Fibroblast of lung (primary cell): Measurements from ENCODE around the gene GOLPH3L.

Source experiments
- EZH2 ChIP-seq: IDR thresholded peaks from 2 replicates; pipeline ENCODE4 v1.5.1; 2012; ENCODE audit warnings: low read length, control low read depth, mild to moderate bottlenecking; ENCODE audit errors: missing control alignments
- TF ChIP-seq, protein P1 (sequence below), 2 donors: IDR thresholded peaks in 1 of 2; conservative IDR thresholded peaks in 1 of 2; 1 replicate in 1 of 2; 2 replicates in 1 of 2; pipeline ENCODE4 v1.5.1; 2011 to 2012; ENCODE audit warnings: low read length in 2 of 2, control low read depth in 1 of 2, inconsistent platforms in 1 of 2, low read depth in 1 of 2, mild to moderate bottlenecking in 1 of 2

DNA sequence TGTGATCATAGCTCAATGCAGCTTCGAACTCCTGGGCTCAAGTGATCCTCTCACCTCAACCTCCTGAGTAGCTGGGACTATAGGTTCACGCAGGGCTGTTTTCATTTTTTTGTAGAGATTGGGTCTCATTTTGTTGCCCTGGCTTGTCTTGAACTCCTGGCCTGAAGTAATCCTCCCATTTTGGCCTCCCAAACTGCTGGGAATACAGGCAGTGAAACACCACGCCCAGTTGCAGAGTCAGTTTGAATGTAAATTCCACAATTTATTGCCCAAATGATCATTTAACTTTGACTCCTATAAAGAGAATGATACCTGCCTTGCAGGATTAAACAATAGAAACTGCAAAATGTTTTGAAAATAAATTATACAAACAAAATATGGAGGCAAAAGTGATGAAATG lies 10.7 kb downstream of the GOLPH3L start:
- no peak for TF ChIP-seq EZH2
- TF ChIP-seq, protein P1, sequence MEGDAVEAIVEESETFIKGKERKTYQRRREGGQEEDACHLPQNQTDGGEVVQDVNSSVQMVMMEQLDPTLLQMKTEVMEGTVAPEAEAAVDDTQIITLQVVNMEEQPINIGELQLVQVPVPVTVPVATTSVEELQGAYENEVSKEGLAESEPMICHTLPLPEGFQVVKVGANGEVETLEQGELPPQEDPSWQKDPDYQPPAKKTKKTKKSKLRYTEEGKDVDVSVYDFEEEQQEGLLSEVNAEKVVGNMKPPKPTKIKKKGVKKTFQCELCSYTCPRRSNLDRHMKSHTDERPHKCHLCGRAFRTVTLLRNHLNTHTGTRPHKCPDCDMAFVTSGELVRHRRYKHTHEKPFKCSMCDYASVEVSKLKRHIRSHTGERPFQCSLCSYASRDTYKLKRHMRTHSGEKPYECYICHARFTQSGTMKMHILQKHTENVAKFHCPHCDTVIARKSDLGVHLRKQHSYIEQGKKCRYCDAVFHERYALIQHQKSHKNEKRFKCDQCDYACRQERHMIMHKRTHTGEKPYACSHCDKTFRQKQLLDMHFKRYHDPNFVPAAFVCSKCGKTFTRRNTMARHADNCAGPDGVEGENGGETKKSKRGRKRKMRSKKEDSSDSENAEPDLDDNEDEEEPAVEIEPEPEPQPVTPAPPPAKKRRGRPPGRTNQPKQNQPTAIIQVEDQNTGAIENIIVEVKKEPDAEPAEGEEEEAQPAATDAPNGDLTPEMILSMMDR (conservative IDR thresholded peaks at IDR 0.05 in 1 of 2, IDR thresholded peaks at IDR 0.05 in 1 of 2; ENCODE audit: low read depth in 1 of 2, low read length in 2 of 2): no peak
